Naive thymus-derived CD4-positive, alpha-beta T cell (primary cell): ENCODE results near the gene NEUROD4. TPM values are rescaled to one million over a fixed set of nuclear protein-coding genes. Genes with fewer than 3 reads are reported as not detected.

Experiments used
- ATAC-seq: fragments of 150-1000 bp; cut with Tn5 transposase; 2 replicates; pipeline ENCODE4 v1.10.0; 2021; ENCODE audit warnings: mild to moderate bottlenecking, moderate library complexity
- CTCF ChIA-PET: fragments of 350-600 bp; sonication (Branson Sonifier 250); formaldehyde crosslinking; loops from one replicate; lab custom pipeline; 2021; ENCODE audit warnings: antibody characterized with exemption; lab: Charles Lee
- POLR2A ChIA-PET: fragments of 350-600 bp; sonication (Branson Sonifier 250); formaldehyde crosslinking; loops from one replicate; lab custom pipeline; 2021; ENCODE audit warnings: antibody characterized with exemption, inconsistent platforms; lab: Charles Lee
- DNase-seq, 9 donors: peaks; one replicate each; pipeline versions ENCODE4 v3.0.0 to v3.0.0-alpha.2; 2020 to 2022; ENCODE audit warnings: mixed read lengths in 1 of 9
- H3K27ac ChIP-seq: one replicate; pipeline ENCODE4 v1.7.0; 2013; ENCODE audit warnings: mild to moderate bottlenecking, low read depth, low read length, moderate library complexity
- H3K27me3 ChIP-seq, 2 donors: one replicate each; pipeline ENCODE4 v1.7.0; 2013; ENCODE audit warnings: low read length in 2 of 2, mild to moderate bottlenecking in 2 of 2, moderate library complexity in 2 of 2; ENCODE audit not compliant: control insufficient read depth in 2 of 2, insufficient read depth in 2 of 2
- H3K36me3 ChIP-seq, 3 experiments: 1 replicate in 2 of 3; 2 replicates in 1 of 3; pipeline ENCODE4 v1.7.0; 2013; ENCODE audit warnings: low read length in 3 of 3, mild to moderate bottlenecking in 3 of 3, moderate library complexity in 1 of 3; ENCODE audit not compliant: insufficient read depth in 3 of 3, control insufficient read depth in 2 of 3
- H3K4me1 ChIP-seq, 2 donors: one replicate each; pipeline ENCODE4 v1.7.0; 2013; ENCODE audit warnings: low read length in 2 of 2, mild to moderate bottlenecking in 2 of 2, moderate library complexity in 1 of 2; ENCODE audit not compliant: control insufficient read depth in 2 of 2, insufficient read depth in 2 of 2
- H3K4me3 ChIP-seq: 2 replicates; pipeline ENCODE4 v1.7.0; 2013; ENCODE audit warnings: mild to moderate bottlenecking, low read length
- H3K9me3 ChIP-seq, 3 experiments: 1 replicate in 2 of 3; 2 replicates in 1 of 3; pipeline ENCODE4 v1.7.0; 2013; ENCODE audit warnings: low read length in 3 of 3; ENCODE audit not compliant: control insufficient read depth in 2 of 3
- H3K27ac Mint-ChIP-seq, 9 donors: one replicate each; pipeline ENCODE4 v1.8.0; 2020 to 2022; ENCODE audit warnings: mixed read lengths in 9 of 9, mild to moderate bottlenecking in 8 of 9, moderate library complexity in 5 of 9, inconsistent platforms in 2 of 9
- H3K27me3 Mint-ChIP-seq, 5 donors: one replicate each; pipeline ENCODE4 v1.8.0; 2021 to 2022; ENCODE audit warnings: mixed read lengths in 5 of 5, mild to moderate bottlenecking in 1 of 5
- H3K36me3 Mint-ChIP-seq, 5 donors: one replicate each; pipeline ENCODE4 v1.8.0; 2020 to 2022; ENCODE audit warnings: mixed read lengths in 5 of 5, mild to moderate bottlenecking in 3 of 5, inconsistent platforms in 1 of 5
- H3K4me1 Mint-ChIP-seq, 7 donors: one replicate each; pipeline ENCODE4 v1.8.0; 2020 to 2022; ENCODE audit warnings: mixed read lengths in 7 of 7, mild to moderate bottlenecking in 3 of 7, inconsistent platforms in 1 of 7
- H3K4me3 Mint-ChIP-seq, 10 donors: one replicate each; pipeline ENCODE4 v1.8.0; 2020 to 2022; ENCODE audit warnings: mild to moderate bottlenecking in 10 of 10, mixed read lengths in 10 of 10, moderate library complexity in 6 of 10, inconsistent platforms in 2 of 10
- H3K9me3 Mint-ChIP-seq, 11 donors: one replicate each; pipeline ENCODE4 v1.8.0; 2020 to 2022; ENCODE audit warnings: mixed read lengths in 11 of 11, mild to moderate bottlenecking in 4 of 11, inconsistent platforms in 1 of 11, moderate library complexity in 1 of 11
- intact Hi-C, 2 donors: fragments of 100-400 bp; cut with micrococcal nuclease; formaldehyde crosslinking; loops; one replicate each; pipeline ENCODE4 v1.15.1; 2023
- polyA plus RNA-seq, 2 donors: library from polyadenylated mRNA; unstranded; fragments of 300-500 nt; fragmentation: Illumina TruSeq; gene quantifications; one replicate each; pipeline ENCODE4 v1.2.3, GENCODE V29; 2021
- total RNA-seq, 6 experiments: library from RNA in 5 of 6; stranded (reverse) in 5 of 6; gene quantifications; 1 replicate in 5 of 6; 2 replicates in 1 of 6; pipeline ENCODE4 v1.2.3 and lab custom pipeline; 2021 to 2026

The NEUROD4 gene
- total and polyA plus RNA-seq, 7 experiments from 2014 or later = 0.11 TPM; not detected in 6

DNA sequence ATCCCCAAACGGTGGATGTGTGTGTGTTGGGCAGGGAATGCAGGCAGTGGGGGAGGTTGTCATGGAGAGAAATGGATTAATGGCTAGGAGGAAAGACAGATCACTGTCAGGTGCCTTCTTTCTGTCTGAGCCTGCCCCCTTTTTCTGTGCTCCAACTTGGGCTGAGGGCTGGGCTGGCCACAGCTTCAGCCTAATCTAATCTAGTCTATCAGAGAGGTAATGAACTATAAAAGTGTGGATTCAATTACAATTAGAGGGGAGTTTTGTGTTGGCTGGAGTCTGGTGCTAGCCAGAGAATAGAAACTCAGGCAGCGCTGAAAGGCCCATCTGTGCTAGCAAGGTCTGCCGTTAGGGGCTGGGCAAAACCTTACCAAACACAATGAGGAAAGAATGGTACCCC is 41.2 kb downstream of the NEUROD4 start:
- DNase-seq = no peak
- no peaks in the 10 kb centered on the region for H3K4me1 ChIP-seq
- no peaks in the 10 kb centered on the region for H3K27me3 ChIP-seq
- H3K9me3 ChIP-seq = no peaks in the 10 kb centered on the region
- Mint-ChIP-seq H3K27ac (no peak overlapping the region), H3K4me3 (no peak overlapping the region), H3K4me1 (peaks cover 0 to 10% (median 0%) of the 10 kb centered on the region in 7 donors), H3K9me3 (peaks cover 0 to 2% (median 0%) of the 10 kb centered on the region in 11 donors), H3K36me3 (no peaks in the 10 kb centered on the region), H3K27me3 (peaks cover 0 to 22% (median 0%) of the 10 kb centered on the region in 5 donors)
- CTCF ChIA-PET = interaction anchor here (0.7 kb wide), 1 partner anchor 61 kb away, joined by 6 read pairs; no protein-coding TSS in a partner anchor
- POLR2A ChIA-PET = no interaction called here
- H3K36me3 ChIP-seq = no peaks in the 10 kb centered on the region
- no peak for ATAC-seq
- H3K27ac ChIP-seq = no peak overlapping the region
- H3K4me3 ChIP-seq = no peak overlapping the region
- intact Hi-C loops = no loop called here

GRCh38 chr12:55063291-55063690 is 43.5 kb downstream of the NEUROD4 start:
- Mint-ChIP-seq H3K27ac (no peak overlapping the region), H3K27me3 (peaks cover 0 to 26% (median 0%) of the 10 kb centered on the region in 5 donors), H3K4me1 (peaks cover 0 to 10% (median 0%) of the 10 kb centered on the region in 7 donors), H3K36me3 (no peaks in the 10 kb centered on the region), H3K9me3 (no peaks in the 10 kb centered on the region), H3K4me3 (no peak overlapping the region)
- DNase-seq (no peak), ATAC-seq (no peak)
- Histone ChIP-seq H3K27me3 (no peaks in the 10 kb centered on the region), H3K9me3 (no peaks in the 10 kb centered on the region), H3K36me3 (no peaks in the 10 kb centered on the region), H3K27ac (no peak overlapping the region), H3K4me3 (no peak overlapping the region), H3K4me1 (no peaks in the 10 kb centered on the region)
- intact Hi-C loops = no loop called here
- ChIA-PET CTCF (interaction anchor here (0.9 to 11.0 kb wide), 2 partner anchors 65 to 104 kb away, joined by 3 to 564 read pairs; no protein-coding TSS in a partner anchor), POLR2A (no interaction called here)

DNA sequence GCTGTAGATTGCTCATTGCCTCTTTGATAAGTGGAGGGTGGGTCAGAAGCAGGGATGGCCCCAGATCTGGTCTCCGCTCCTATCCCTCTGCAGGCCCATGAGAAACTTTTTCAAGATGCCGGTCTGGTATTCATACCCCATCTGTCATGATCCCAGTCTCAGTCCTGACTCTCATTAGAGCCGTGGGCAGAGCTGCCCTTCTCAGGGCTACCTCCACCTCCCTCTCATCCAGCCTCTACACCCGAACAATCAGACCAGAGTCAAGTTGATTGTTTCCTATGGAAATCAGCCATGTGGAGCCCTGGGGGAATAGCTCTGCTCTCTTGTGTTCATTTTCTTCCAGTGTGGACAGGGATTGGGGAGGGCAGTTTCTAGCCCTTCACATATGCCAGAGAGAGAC is 45.8 kb downstream of the NEUROD4 start:
- peaks cover 0 to 5% (median 0%) of the 10 kb centered on the region in 7 donors for H3K4me1 Mint-ChIP-seq
- Histone ChIP-seq H3K27ac (no peak overlapping the region), H3K9me3 (no peaks in the 10 kb centered on the region), H3K27me3 (no peaks in the 10 kb centered on the region), H3K36me3 (no peaks in the 10 kb centered on the region), H3K4me1 (no peaks in the 10 kb centered on the region), H3K4me3 (no peak overlapping the region)
- H3K36me3 Mint-ChIP-seq = no peaks in the 10 kb centered on the region
- ATAC-seq (no peak), DNase-seq (no peak)
- no peaks in the 10 kb centered on the region for H3K9me3 Mint-ChIP-seq
- peaks cover 0 to 23% (median 0%) of the 10 kb centered on the region in 5 donors for H3K27me3 Mint-ChIP-seq
- intact Hi-C loops = no loop called here
- no peak overlapping the region for H3K4me3 Mint-ChIP-seq
- ChIA-PET POLR2A (interaction anchor here (0.6 kb wide), 1 partner anchor 68 kb away, joined by 3 read pairs; no protein-coding TSS in a partner anchor), CTCF (interaction anchor here (0.8 to 11.0 kb wide), 3 partner anchors 11 to 130 kb away, joined by 3 to 564 read pairs (median 4); no protein-coding TSS in a partner anchor)
- no peak overlapping the region for H3K27ac Mint-ChIP-seq

DNA sequence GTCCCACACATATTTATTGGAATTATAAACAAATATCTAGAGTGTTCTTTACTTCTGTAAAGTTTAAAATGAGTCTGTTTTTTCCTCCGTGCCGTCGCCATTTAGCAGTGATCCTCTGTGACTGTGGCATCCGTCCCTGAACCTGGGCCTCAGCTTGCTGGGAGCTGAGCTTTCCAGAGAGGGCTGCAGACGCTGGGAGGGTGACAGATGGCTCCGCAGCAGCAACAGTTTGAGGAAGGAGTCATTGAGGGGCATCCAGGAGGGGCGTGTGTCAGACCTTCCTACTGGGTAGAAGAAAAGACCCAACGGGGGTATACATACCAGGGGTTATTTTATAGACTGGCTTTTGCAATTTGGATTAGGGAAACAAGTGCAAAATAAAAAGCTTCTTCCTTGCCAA is 47.9 kb downstream of the NEUROD4 start:
- Mint-ChIP-seq H3K4me3 (no peak overlapping the region), H3K27me3 (peaks cover 0 to 23% (median 0%) of the 10 kb centered on the region in 5 donors), H3K4me1 (peaks cover 0 to 10% (median 9%) of the 10 kb centered on the region in 7 donors), H3K36me3 (no peaks in the 10 kb centered on the region), H3K9me3 (no peaks in the 10 kb centered on the region), H3K27ac (no peak overlapping the region)
- intact Hi-C loops = loop anchor here in 1 of 2 donors (1.0 kb wide), 2 partner anchors 74 to 213 kb away; partner anchors contain the start of gene MUCL1
- no peak overlapping the region for H3K27ac ChIP-seq
- no peak for DNase-seq
- no peak for ATAC-seq
- ChIA-PET POLR2A (interaction anchor here (0.7 to 2.7 kb wide), 5 partner anchors 31 to 319 kb away, joined by 3 to 13 read pairs (median 4); partner anchors contain the start of gene TESPA1), CTCF (interaction anchor here (0.8 to 11.0 kb wide), 22 partner anchors 10 to 487 kb away, joined by 3 to 564 read pairs (median 4); partner anchors contain the start of genes NEUROD4 and TESPA1)
- H3K36me3 ChIP-seq = no peaks in the 10 kb centered on the region
- no peaks in the 10 kb centered on the region for H3K27me3 ChIP-seq
- H3K4me1 ChIP-seq = no peaks in the 10 kb centered on the region
- H3K4me3 ChIP-seq = no peak overlapping the region
- H3K9me3 ChIP-seq = no peaks in the 10 kb centered on the region

DNA sequence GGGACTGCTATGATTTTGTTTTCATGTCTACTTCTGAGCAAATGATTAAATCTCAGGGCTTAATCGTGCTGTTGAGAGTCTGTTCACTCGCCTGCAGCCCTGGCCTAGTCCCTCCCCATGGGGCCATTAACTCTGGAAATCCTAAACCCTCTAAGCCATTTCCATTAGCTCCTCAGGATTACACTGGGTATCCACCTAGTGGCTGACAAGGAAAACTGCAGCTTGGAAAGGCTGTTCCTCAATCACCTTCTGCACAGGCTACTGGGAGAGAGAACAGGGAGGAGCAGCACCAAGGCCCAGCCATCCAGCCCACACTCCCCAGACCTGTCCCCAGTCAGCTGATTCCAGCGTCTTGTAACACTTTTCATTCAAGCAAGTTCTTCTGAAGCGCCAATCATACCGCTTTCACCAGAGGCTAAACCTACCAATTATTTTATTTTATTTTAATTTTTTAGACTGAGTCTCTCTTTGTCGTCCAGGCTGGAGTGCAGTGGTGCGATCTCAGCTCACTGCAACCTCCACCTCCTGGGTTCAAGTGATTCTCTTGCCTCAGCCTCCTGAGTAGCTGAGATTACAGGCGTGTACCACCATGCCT is 48.7 kb downstream of the NEUROD4 start:
- no peak overlapping the region for H3K4me3 Mint-ChIP-seq
- ChIA-PET CTCF (interaction anchor here (0.6 to 11.0 kb wide), 27 partner anchors 9 to 488 kb away, joined by 3 to 564 read pairs (median 4); partner anchors contain the start of genes NEUROD4 and TESPA1), POLR2A (interaction anchor here (0.7 to 2.7 kb wide), 5 partner anchors 32 to 319 kb away, joined by 3 to 13 read pairs (median 4); partner anchors contain the start of gene TESPA1)
- DNase-seq (peak in 7 of 9 donors; percentile 10 to 50 (median 40)), ATAC-seq (peak; percentile 68)
- intact Hi-C loops = loop anchor here in 1 of 2 donors (1.0 kb wide), 2 partner anchors 75 to 214 kb away; partner anchors contain the start of gene MUCL1
- Histone ChIP-seq H3K27ac (no peak overlapping the region), H3K4me1 (no peaks in the 10 kb centered on the region), H3K27me3 (no peaks in the 10 kb centered on the region), H3K36me3 (no peaks in the 10 kb centered on the region), H3K9me3 (no peaks in the 10 kb centered on the region), H3K4me3 (no peak overlapping the region)
- no peaks in the 10 kb centered on the region for H3K9me3 Mint-ChIP-seq
- H3K27me3 Mint-ChIP-seq = peaks cover 0 to 20% (median 0%) of the 10 kb centered on the region in 5 donors
- H3K4me1 Mint-ChIP-seq = peaks cover 2 to 10% (median 9%) of the 10 kb centered on the region in 7 donors
- peak overlapping the region in 1 of 9 donors; percentile 60 for H3K27ac Mint-ChIP-seq
- no peaks in the 10 kb centered on the region for H3K36me3 Mint-ChIP-seq

- Histone ChIP-seq H3K4me3 (no peak overlapping the region), H3K27me3 (no peaks in the 10 kb centered on the region), H3K36me3 (no peaks in the 10 kb centered on the region), H3K27ac (no peak overlapping the region), H3K9me3 (no peaks in the 10 kb centered on the region), H3K4me1 (no peaks in the 10 kb centered on the region)
- Mint-ChIP-seq H3K27ac (peak overlapping the region in 7 of 9 donors; percentile 6 to 82 (median 67)), H3K36me3 (no peaks in the 10 kb centered on the region), H3K4me3 (no peak overlapping the region), H3K4me1 (peaks cover 2 to 10% (median 9%) of the 10 kb centered on the region in 7 donors), H3K9me3 (no peaks in the 10 kb centered on the region), H3K27me3 (peaks cover 17 to 28% (median 20%) of the 10 kb centered on the region in 5 donors)
- ChIA-PET CTCF (interaction anchor here (0.6 to 11.0 kb wide), 62 partner anchors 10 to 492 kb away, joined by 3 to 564 read pairs (median 6); partner anchors contain the start of genes MUCL1, NEUROD4 and TESPA1), POLR2A (interaction anchor here (0.8 to 4.1 kb wide), 12 partner anchors 49 to 347 kb away, joined by 3 to 72 read pairs (median 6); partner anchors contain the start of genes MUCL1 and TESPA1)
- DNase-seq (peak; percentile 62 to 87 (median 80)), ATAC-seq (peak; percentile 92)
- intact Hi-C loops = loop anchor here (1.0 to 2.0 kb wide), 7 partner anchors 37 to 469 kb away; partner anchors contain the start of gene MUCL1 (in 2 of the 2)
These were observed 52.3 kb downstream of the NEUROD4 start for GRCh38 chr12:55072083-55072482.
